Glomerular endothelial cell (primary cell): Measurements from ENCODE around the gene SHANK1. TPM values are rescaled to one million over a fixed set of nuclear protein-coding genes. Genes with fewer than 3 reads are reported as not detected.

Experiments
- DNase-seq: peaks from one replicate; pipeline ENCODE4 v3.0.0-alpha.2; 2011; ENCODE audit warnings: low read depth, low spot score; ENCODE audit errors: extremely low read depth
- total RNA-seq: library from RNA; depleted of rRNA; stranded (reverse); fragments of >200 nt; gene quantifications from 2 replicates; pipeline ENCODE4 v1.2.3, GENCODE V29; 2015

Gene SHANK1
- total RNA-seq, 1 donor from 2014 or later: 1.2 TPM

DNA sequence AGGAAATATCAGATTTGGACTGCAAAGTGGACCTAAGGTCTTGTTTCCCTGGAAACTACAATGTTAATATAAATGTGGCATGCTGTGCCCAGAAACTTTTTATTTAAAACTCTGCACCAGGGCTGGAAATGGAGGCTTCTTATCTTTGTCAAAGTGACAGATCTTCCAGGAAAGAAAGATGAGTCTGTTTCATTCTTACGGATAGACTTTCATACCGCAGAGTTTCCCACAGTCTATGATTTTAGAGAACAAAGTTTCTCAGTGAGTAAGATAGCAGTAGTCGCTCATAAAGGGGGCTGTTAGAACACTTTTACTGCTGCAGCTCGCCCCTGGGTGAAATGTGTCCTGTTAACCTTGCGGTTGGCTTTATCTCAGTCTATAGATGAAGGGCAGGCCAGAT lies 10.3 kb upstream of the SHANK1 start:
- no peak for DNase-seq

DNA sequence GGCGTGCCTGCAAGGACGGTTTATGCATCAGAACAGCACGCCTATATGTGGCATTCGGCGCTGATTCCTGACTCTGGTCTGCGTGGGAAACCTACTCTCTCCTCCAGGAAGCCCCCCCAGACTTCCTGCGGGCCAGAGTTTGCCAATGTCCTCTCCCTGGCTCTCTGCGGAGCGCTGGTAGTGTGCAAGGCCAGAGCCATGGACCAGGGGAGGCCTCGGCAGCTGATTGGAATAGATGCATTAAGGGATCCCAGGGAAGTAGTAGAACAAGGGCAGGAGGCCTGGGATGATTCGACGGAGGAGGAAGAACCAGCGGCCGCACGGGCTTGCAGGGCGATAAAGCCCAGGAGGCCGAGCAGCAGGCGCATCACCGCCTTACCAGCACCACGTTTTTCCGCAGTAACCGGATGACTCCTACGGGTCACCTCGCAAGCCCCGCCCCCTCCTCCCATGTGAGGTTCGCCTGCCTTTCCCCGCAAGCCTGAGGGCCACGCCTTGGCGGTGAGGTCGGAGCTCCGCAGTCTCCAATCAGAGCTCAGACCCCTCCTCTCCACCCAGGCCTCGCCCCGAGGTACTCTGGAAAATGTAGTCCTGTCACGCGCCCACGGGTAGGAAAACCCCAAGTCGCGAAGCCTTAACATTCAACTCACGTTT lies 8.6 kb upstream of the SHANK1 start:
- no peak for DNase-seq

GRCh38 chr19:50725911-50726230 lies 6.3 kb upstream of the SHANK1 start:
- no peak for DNase-seq

- no peak for DNase-seq
Observed at GRCh38 chr19:50725218-50725910, 5.8 kb upstream of the SHANK1 start.

DNA sequence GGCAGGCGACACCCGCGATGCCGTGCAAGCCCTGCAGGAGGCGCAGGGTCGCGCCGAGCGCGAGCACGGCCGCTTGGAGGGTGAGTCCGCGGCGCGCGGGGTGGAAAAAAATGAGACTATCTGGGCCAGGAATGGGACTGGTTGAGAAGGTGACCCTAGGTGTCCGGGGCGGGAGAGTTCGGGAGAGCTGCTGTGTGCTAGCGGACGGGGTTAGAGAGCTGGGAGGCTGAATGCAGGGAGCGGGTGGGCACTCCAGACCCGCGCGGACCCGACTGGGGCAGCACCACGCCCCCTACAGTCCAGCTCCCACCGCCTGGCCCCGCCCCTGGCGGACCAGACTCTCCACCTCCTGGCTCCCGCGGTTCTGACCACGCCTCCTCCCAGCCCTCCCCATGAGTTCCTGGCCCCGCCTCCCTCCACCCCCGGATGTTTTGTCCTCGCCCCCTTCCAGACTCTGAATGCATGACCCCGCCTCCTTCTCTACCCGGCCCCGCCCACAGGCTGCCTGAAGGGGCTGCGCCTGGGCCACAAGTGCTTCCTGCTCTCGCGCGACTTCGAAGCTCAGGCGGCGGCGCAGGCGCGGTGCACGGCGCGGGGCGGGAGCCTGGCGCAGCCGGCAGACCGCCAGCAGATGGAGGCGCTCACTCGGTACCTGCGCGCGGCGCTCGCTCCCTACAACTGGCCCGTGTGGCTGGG lies 5.1 kb upstream of the SHANK1 start:
- peak; percentile 89 for DNase-seq

GRCh38 chr19:50723735-50724521 lies 4.3 kb upstream of the SHANK1 start:
- DNase-seq: no peak

GRCh38 chr19:50723069-50723468 lies 3.5 kb upstream of the SHANK1 start, which contains the start of gene CLEC11A:
TSS of gene CLEC11A (plus strand) at chr19:50723364. CDS start at chr19:50723526, 162 bp downstream.
- DNase-seq: no peak

DNA sequence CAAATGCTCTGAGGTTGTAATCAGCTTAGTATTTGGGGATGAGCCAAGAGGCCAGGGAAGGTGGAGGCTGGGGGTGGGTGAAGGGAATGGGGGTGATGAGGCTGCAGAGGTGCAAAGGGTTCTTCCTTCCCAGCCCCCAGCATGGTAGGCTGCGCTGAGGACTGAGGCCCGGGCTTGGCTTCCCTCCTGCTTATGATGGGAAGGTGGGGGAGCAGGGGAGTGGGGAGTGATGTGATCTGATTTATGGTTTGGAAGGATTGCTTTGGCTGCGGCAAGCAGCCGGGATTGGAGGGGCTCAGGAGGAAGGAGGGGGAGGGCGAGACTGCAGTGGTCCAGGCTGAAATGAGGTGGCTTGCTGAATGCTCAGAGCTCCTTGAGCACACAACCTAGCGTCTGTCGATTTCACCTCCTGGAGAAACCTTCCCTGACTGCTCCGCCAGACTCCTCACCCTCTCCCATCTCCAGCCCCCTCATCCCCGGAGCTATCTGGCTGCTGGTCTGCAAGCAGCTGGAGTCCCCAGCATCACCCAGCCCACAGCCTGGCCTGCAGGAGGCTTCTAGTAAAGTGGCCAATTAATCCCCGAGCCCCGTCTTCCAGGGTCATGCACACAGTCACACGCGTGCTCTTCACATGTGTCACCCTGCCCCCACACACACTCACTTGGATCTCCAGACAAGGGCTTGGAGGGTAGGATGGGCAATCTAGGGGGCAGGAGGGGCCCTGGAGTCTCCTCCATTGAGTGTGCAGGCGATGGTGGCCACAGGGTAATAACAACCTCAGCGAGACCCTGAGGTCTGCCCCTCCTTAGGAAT lies 2.8 kb upstream of the SHANK1 start:
- no peak for DNase-seq

GRCh38 chr19:50721441-50722137 lies 2.0 kb upstream of the SHANK1 start:
- DNase-seq: no peak

DNA sequence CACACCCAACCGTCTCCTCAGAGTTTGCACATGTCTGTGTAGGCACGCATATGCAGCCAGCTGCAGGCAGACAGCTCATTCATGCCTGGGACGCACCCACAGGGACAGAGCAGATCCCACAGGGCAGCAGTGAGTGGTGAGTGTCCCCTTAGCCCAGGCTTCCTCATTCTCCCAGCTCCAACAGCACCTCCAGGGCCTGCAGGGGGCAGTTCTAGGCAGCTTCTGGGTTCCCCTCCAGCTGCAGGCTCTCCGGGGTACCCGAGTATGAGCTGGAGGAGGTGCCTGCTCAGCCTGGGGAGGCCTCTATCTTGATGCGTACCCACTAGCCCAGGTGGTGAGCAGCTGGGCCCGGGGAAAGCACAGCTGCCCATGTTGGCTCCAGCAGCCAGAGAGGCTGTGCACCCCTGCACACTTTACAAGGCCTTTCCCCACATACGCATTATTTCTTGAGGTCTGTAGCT lies 1.3 kb upstream of the SHANK1 start:
- DNase-seq: no peak

DNA sequence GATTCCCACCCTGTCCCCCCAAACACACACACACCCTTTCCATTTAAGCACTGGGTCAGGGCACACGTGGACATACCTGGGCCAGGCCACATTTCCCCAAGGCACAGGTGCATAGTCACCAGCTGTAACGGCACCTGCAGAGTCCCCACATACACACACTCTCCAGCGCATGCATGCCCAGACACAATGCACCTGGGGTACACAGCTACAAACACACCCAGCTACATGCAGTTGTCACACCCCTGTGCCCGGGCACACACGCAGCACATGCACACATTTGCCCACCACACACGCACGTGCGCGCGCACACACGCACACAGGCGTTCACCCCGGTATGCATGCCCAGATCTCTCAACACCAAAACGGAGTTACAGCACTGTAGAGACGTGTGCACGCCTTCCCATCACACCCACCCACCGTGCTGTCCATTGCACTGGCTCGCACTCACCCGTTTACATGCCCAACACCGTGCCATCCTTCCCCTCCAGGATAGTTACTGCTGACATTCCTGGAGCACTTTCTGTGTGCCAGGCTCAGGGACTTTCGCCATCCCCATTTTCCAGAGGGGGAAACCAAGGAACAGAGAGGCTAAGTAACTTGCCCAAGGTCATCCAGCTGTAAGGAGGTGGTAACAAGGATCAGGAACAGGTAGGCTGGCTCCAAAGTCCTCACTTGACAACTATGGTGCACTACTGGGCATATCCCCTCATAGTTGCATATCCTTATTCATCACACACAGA lies 749 bp upstream of the SHANK1 start:
- no peak for DNase-seq

- no peak for DNase-seq
Observed at GRCh38 chr19:50719119-50719435, 525 bp downstream of the SHANK1 start.

- no peak for DNase-seq
Observed at GRCh38 chr19:50718255-50719118, 1.1 kb downstream of the SHANK1 start.

DNA sequence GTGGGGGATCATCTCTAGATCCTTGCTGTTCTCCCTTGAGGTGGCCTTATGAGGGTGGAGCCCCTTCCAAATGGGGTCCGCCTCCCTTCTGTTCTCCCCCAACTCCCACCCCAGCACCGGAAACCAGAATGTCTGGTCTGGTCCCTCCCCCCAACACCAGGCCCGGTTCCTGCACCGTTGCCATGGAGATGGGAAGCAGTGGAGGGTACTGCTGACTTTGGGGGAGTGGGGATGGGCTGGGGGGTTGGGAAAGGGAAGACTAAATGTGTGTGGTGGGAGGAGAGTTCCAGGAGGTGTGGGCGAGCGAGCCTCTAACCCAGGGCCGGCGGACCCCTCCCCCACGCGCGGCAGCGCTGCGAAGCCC lies 1.7 kb downstream of the SHANK1 start:
- DNase-seq: no peak

DNA sequence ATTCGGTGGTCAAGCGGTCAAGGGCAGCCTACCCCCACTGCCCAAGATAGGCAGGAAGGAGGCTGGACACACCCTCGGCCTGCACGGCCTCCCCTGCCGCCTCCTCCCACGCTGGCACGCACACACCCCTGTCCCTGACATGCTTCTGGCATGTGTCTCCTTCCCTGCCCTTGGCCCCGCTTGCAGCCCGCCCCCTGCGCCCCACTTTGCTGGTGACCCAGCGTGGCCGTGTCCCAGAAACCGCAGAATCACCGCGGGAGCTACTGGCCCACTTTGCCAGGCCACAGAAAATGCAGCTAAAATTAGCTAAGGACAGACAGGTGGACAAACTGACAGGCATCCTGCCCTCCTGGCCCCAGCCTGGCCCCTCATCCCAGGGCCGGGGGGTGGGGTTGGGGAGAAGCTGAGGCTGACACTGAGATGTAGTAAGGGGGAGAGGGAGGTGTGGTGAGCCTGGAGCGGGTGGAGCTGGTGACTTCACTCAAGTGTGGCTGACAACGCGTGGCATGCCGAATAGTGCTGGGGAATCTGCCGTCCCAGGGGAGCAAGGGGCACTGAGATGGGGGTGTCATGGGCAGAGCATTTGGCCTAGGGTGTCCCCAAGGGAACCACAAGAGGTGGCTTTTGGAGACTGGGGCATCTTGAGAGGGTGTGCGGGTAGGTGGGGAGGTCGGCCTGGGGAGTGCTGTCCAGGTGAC lies 2.4 kb downstream of the SHANK1 start:
- no peak for DNase-seq

GRCh38 chr19:50716178-50717025 lies 3.2 kb downstream of the SHANK1 start:
- DNase-seq: no peak
